GM12873 (cell line): ENCODE data around the gene HSPA12A.

Experiments
- TF ChIP-seq, protein P1 (sequence below): IDR thresholded peaks from 2 replicates; pipeline ENCODE4 v1.5.1; 2012; ENCODE audit warnings: low read depth, mild to moderate bottlenecking, moderate library complexity, low read length, control low read depth; ENCODE audit not compliant: insufficient read depth; ENCODE audit errors: missing control alignments

The HSPA12A gene

DNA sequence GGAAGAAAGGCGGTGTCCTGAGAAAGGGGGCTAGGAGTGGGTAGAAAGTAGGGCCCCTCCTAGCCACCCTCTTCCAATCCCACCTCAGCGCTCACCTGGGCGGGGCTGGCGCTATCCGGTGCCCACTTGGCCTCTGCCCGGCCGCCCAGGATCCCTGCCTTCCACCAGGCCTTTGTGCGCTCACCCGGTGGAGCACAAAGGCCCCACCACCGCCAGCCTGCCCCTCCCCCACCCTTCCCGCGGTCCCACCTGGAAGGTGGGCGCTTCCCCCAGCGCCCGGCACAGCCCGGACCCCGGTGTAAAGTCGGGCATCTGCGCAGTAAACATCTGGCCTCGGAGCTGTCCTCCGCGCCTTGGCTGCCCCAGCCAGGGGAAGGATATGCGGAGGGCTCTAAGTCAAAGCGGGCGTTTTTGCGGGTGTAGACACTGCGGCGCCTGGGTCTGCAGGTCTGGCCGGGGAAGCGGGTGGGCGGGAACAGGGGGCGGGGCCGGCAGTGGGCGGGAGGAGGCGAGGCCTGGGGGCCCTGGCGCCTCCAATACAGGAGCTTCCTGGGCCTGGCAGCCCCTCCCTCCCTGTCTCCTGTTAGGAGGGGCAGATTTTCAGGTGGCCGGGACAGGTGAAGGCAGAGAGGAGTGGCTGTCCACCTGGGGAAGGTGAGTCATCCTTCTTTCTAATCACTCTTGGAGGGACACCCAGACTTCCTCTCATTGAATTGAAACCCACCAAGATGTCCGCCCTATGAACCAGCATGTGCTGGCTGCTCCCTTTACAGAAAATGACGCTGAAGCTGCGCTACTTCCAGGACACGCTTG is 72.3 kb downstream of the HSPA12A start:
- TF ChIP-seq, protein P1, sequence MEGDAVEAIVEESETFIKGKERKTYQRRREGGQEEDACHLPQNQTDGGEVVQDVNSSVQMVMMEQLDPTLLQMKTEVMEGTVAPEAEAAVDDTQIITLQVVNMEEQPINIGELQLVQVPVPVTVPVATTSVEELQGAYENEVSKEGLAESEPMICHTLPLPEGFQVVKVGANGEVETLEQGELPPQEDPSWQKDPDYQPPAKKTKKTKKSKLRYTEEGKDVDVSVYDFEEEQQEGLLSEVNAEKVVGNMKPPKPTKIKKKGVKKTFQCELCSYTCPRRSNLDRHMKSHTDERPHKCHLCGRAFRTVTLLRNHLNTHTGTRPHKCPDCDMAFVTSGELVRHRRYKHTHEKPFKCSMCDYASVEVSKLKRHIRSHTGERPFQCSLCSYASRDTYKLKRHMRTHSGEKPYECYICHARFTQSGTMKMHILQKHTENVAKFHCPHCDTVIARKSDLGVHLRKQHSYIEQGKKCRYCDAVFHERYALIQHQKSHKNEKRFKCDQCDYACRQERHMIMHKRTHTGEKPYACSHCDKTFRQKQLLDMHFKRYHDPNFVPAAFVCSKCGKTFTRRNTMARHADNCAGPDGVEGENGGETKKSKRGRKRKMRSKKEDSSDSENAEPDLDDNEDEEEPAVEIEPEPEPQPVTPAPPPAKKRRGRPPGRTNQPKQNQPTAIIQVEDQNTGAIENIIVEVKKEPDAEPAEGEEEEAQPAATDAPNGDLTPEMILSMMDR, result no peak

DNA sequence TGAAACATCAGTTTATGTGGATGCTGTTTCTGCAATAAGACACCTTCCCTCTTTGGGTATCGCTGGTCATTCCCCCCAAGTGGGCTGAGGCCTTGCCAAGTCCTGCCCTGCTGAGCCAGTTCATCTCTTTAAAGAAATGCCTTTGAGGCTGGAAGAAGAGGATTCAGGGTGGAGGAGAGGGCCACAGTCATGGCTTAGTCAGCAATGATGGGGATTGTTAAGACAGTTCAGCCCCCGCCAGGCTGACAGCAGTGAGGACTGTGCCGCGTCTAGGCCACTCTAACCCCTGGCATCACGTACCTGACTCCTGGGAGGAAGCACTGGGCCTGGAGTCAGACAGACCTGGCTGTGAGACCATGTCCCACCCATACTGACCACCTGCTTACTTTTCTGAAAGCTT is 73.3 kb downstream of the HSPA12A start:
- TF ChIP-seq, protein P1, result no peak

DNA sequence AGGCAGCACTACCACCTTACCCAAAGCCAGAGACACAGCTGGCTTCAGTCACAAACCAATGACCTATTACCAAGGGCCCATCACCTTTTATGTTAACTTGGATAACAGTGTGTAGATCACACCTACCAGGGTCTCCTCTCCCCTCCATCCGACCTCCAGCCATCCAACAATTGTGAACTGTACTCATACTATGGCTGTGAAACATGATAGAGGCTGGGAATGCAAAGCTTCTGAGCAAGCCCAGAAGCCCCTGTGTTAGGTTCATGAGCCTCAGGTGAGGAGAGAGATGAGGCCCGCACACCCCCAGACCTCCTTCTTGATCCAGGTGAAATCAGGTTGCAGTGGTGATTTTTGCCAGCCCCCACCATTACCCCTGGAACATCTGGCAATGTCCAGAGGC is 73.9 kb downstream of the HSPA12A start:
- TF ChIP-seq, protein P1, result no peak

DNA sequence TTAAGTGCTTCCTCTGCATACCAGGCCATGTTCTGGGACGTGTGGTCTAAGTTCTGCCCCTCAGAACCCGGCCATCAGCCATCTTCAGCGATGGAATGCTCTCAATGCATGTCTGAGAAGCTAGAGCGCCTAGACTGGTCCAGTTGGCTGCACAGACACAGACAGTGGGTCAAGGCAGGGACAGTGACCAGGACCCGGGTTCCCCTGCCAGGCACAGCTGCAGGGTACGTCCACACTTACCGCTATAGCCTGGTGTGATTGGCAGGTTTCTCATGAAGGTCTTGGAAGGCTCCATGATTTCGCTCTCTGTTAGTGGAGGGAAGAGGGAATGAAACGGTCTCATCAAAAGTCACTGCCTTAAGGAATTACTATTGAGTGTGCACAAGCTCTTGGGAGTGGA is 74.3 kb downstream of the HSPA12A start:
- TF ChIP-seq, protein P1, result no peak

DNA sequence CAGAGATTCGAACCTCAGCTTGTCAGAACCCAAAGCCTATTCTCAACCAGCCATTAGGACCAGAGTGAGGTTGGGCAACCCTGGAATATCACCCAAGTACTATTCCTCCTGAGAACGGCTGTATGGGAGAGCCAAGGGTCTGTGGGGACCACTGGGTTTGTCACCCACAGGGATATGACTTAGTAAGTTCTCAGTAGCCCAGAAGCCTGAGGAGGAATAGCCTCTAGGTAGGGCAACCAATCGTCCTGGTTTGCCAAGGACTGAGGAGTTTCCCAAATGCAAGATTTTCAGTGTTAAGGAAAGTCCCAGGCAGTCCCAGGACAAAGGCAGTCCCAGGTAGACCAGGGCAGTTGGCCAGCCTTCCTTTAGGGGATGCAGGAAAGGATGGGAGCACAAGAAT is 74.9 kb downstream of the HSPA12A start:
- TF ChIP-seq, protein P1, result no peak

DNA sequence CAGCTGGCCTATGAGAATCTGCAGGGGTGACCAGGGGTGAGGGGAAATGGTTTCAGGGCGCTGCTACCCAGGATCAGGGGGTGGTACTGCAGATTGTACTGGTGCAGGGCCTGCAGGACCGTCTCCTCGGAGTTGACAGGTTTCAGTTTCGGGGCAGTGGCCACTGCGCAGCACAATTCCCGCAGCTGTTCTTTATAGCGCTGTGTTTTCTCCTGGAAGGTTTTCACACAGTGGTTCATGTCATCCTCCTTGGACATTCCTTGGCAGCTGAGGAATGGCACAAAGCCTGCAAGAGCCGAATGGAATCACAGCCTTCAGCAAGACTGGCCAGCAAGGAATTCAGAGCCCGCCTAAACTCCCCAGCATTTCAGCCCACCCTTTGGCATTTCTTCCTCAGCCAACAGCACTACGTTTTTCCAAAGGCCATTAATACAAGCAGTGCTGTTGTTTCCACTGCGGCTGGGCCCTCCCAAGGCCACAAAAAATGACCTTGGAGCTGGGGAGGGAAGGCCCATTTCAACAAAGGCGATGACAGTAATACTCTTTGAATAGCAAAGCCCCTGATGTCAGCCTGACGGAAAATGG is 76.7 kb downstream of the HSPA12A start:
- TF ChIP-seq, protein P1, result no peak

DNA sequence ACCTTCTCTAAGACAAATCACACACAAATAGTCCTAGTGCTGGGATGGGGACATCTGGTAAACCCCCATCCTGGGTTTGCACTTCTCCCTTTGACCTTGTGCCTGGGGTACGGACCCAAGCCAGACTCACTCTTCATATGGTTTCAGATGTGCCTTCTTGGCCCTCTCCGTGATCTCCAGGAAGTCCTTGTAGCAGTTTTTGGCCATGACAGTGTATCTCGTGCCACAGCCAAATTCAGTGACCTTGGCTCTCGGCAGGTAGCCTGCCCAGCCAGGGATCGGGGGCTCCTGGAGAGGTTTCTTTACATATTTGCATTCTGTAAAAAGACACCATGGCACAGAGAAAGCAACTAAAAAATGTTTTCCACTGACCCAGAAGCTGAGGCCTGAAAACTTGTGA is 77.7 kb downstream of the HSPA12A start:
- TF ChIP-seq, protein P1, result no peak
